Smooth muscle cell (in vitro differentiated cells): ENCODE results near the gene PPM1D. TPM values are rescaled to one million over a fixed set of nuclear protein-coding genes. Genes with fewer than 3 reads are reported as not detected.

Experiments used
- DNase-seq: peaks from one replicate; lab custom pipeline; 2025; ENCODE audit not compliant: unreplicated experiment; lab: John Stamatoyannopoulos, UW
- H2AFZ ChIP-seq: fragments of 200-600 bp; sonication (generic); 2 replicates; pipeline ENCODE4 v1.6.0; 2016; ENCODE audit warnings: antibody characterized with exemption, low read depth, mild to moderate bottlenecking
- H3F3A ChIP-seq: fragments of 200-600 bp; sonication (generic); 2 replicates; pipeline ENCODE4 v1.6.0; 2017; ENCODE audit warnings: antibody characterized with exemption, low read depth
- H3K27ac ChIP-seq: fragments of 200-600 bp; sonication (generic); 2 replicates; pipeline ENCODE4 v1.5.1; 2016; ENCODE audit warnings: low read depth, mild to moderate bottlenecking
- H3K27me3 ChIP-seq: fragments of 200-600 bp; sonication (generic); 2 replicates; pipeline ENCODE4 v1.6.1; 2016; ENCODE audit warnings: low read depth, mild to moderate bottlenecking
- H3K36me3 ChIP-seq: fragments of 200-600 bp; sonication (generic); 2 replicates; pipeline ENCODE4 v1.5.1; 2016; ENCODE audit warnings: low read depth
- H3K4me1 ChIP-seq: fragments of 200-600 bp; sonication (generic); 2 replicates; pipeline ENCODE4 v1.5.1; 2016; ENCODE audit warnings: low read depth
- H3K4me2 ChIP-seq: fragments of 200-600 bp; sonication (generic); 2 replicates; pipeline ENCODE4 v1.6.0; 2016; ENCODE audit warnings: mild to moderate bottlenecking
- H3K4me3 ChIP-seq: fragments of 200-600 bp; sonication (generic); 2 replicates; pipeline ENCODE4 v1.5.1; 2016; ENCODE audit warnings: mild to moderate bottlenecking
- H3K79me2 ChIP-seq: fragments of 200-600 bp; sonication (generic); 2 replicates; pipeline ENCODE4 v1.6.0; 2016; ENCODE audit warnings: low read depth, mild to moderate bottlenecking
- H3K9ac ChIP-seq: fragments of 200-600 bp; sonication (generic); 2 replicates; pipeline ENCODE4 v1.6.0; 2016; ENCODE audit warnings: low read depth
- H3K9me3 ChIP-seq: fragments of 200-600 bp; sonication (generic); replicated peaks from 2 replicates; pipeline ENCODE4 v1.5.1; 2016; ENCODE audit warnings: low read depth
- H4K20me1 ChIP-seq: fragments of 200-600 bp; sonication (generic); 2 replicates; pipeline ENCODE4 v1.6.0; 2016; ENCODE audit warnings: low read depth
- WGBS: methylation state at CpG from one replicate; pipeline ENCODE4 v1.1.7; 2016; ENCODE audit warnings: low lambda C conversion rate; 5-methylcytosine and 5-hydroxymethylcytosine counted together
- polyA plus RNA-seq: library from polyadenylated mRNA; unstranded; fragments of >200 nt; fragmentation: Nextera tagmentation; extraction: Ambion mirVana; gene quantifications from 2 replicates; pipeline ENCODE4 v1.2.1, GENCODE V29; 2016
- total RNA-seq: library from RNA; depleted of rRNA; stranded (reverse); fragments of >200 nt; gene quantifications from 2 replicates; pipeline ENCODE4 v1.2.3, GENCODE V29; 2014
- TF ChIP-seq, protein P1 (sequence below): fragments of 200-600 bp; sonication (generic); IDR thresholded peaks from 2 replicates; pipeline ENCODE4 v1.5.1; 2017; ENCODE audit warnings: borderline replicate concordance, mild to moderate bottlenecking, antibody characterized with exemption; ENCODE audit not compliant: insufficient read depth, poor library complexity, severe bottlenecking

Gene PPM1D
- total and polyA plus RNA-seq, 2 experiments from 2014 or later = 10.0 to 12.9 TPM

DNA sequence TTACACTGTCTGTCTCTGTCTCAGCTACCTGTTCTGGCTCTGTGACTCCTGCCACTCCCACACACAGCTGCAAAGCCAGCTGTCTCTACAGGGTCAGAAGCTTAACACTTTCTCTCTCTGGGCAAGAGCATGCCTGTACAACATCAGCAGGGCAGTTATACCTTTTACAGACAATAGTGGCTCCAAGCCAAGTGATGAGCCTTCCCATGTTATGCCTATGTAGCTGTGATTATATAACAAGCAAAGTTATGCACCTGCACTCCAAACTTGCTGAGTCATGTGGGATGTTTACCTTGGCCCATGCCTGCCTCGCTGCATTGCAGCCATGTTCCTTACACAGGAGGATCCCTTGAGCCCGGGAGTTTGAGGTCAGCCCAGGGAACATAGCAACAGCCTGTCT, 42.2 kb upstream of the PPM1D start:
- 90% methylated on average over 2 of the region's 2 CpGs for WGBS
- H3K27ac ChIP-seq = no peak overlapping the region
- peaks cover 8% of the 10 kb centered on the region for H3F3A ChIP-seq
- TF ChIP-seq, protein P1, sequence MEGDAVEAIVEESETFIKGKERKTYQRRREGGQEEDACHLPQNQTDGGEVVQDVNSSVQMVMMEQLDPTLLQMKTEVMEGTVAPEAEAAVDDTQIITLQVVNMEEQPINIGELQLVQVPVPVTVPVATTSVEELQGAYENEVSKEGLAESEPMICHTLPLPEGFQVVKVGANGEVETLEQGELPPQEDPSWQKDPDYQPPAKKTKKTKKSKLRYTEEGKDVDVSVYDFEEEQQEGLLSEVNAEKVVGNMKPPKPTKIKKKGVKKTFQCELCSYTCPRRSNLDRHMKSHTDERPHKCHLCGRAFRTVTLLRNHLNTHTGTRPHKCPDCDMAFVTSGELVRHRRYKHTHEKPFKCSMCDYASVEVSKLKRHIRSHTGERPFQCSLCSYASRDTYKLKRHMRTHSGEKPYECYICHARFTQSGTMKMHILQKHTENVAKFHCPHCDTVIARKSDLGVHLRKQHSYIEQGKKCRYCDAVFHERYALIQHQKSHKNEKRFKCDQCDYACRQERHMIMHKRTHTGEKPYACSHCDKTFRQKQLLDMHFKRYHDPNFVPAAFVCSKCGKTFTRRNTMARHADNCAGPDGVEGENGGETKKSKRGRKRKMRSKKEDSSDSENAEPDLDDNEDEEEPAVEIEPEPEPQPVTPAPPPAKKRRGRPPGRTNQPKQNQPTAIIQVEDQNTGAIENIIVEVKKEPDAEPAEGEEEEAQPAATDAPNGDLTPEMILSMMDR = no peak
- no peak overlapping the region for H3K9ac ChIP-seq
- H2AFZ ChIP-seq = no peak overlapping the region
- H3K9me3 ChIP-seq = no peaks in the 10 kb centered on the region
- H3K4me3 ChIP-seq = no peak overlapping the region
- H3K4me2 ChIP-seq = no peak overlapping the region
- H3K79me2 ChIP-seq = no peaks in the 10 kb centered on the region
- H3K4me1 ChIP-seq = no peaks in the 10 kb centered on the region
- H3K27me3 ChIP-seq = no peaks in the 10 kb centered on the region
- no peaks in the 10 kb centered on the region for H4K20me1 ChIP-seq
- H3K36me3 ChIP-seq = no peaks in the 10 kb centered on the region
- DNase-seq = no peak

DNA sequence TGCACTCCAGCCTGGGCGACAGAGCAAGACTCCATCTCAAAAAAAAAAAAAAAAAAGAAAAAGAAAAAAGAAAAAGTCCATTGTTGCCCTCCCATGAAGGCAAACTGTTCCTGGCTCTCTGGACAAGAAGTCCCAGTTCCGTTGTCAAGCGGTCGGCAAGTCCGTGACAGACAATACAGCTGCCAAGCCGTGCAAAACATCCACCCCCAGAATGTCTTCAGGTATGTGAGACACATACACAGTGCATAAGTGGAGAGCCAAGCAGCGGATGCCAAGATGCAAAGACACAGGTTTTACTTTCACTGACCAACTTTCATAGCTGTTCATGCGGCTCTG, 40.4 kb upstream of the PPM1D start:
- no peaks in the 10 kb centered on the region for H4K20me1 ChIP-seq
- H3K4me3 ChIP-seq = no peak overlapping the region
- no peak overlapping the region for H2AFZ ChIP-seq
- no peaks in the 10 kb centered on the region for H3K79me2 ChIP-seq
- H3F3A ChIP-seq = no peaks in the 10 kb centered on the region
- H3K36me3 ChIP-seq = no peaks in the 10 kb centered on the region
- H3K27ac ChIP-seq = no peak overlapping the region
- no peaks in the 10 kb centered on the region for H3K4me1 ChIP-seq
- no peak overlapping the region for H3K4me2 ChIP-seq
- TF ChIP-seq, protein P1 = no peak
- no peak for DNase-seq
- no peaks in the 10 kb centered on the region for H3K9me3 ChIP-seq
- H3K9ac ChIP-seq = no peak overlapping the region
- 93% methylated on average over 8 of the region's 8 CpGs for WGBS
- no peaks in the 10 kb centered on the region for H3K27me3 ChIP-seq

DNA sequence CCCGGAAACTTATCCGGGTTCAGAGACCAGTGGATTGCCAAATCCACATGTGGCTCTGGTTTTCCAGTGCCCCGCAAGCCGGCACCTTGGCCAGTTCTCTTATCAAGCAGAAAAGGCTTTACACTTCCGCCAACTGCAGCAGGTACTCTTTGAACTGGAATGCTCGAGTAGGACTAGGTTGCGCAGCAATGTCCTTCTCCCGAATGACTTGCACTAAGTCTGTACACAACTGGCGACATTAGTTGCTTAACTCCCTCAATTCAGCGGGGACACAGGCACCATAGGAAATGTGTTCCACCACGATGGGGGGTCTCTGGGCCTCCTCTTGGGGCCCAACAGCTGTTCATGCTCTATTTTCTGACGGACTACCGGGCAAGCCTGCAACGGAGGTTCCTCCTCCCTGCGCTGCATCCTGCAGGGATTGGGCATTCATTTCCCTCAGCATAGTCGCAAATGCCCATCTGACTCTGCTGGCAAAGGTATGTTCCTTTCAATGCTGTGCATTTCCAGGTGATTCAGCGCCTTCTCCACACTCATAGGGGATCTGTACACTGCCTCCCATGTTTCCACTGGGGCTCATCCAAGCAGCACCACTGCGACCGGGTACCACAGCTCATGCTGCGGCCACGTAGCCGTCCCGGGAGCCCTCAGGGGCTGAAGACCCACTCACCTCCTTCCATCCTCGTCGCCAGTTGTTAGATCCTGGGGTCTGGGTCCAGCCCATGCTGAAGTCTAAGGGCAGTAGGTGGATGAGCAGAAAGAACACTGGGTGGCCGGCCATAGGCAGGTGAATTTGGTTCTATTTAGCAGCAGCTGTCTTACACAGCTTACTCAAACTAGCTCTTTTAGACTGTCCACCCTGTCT, 39.8 kb upstream of the PPM1D start:
- H3F3A ChIP-seq = no peaks in the 10 kb centered on the region
- TF ChIP-seq, protein P1 = no peak
- no peak for DNase-seq
- no peaks in the 10 kb centered on the region for H3K36me3 ChIP-seq
- no peaks in the 10 kb centered on the region for H3K9me3 ChIP-seq
- no peak overlapping the region for H2AFZ ChIP-seq
- H3K4me1 ChIP-seq = no peaks in the 10 kb centered on the region
- no peak overlapping the region for H3K27ac ChIP-seq
- no peak overlapping the region for H3K4me2 ChIP-seq
- whole genome bisulfite sequencing = 94% methylated on average over 26 of the region's 26 CpGs
- no peaks in the 10 kb centered on the region for H4K20me1 ChIP-seq
- no peaks in the 10 kb centered on the region for H3K79me2 ChIP-seq
- no peak overlapping the region for H3K4me3 ChIP-seq
- H3K9ac ChIP-seq = no peak overlapping the region
- H3K27me3 ChIP-seq = no peaks in the 10 kb centered on the region

DNA sequence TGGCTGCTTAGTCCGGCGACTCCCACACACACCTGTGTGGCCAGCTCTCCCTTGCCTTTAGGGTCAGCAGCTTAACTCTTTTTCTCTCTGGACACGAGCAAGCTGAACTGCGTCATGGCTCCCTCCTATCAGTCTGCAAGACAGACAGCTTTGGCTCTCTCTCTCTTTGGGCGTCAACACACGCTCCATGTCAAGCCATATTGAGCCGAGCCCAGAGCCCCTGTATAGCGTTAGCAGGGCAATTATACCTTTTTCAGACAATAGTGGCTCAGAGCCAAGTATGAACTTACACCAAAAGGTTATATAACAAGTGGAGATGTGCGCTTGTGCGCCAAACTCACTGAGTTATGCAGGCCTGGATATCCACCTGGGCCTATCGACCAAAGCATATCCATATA, 39.1 kb upstream of the PPM1D start:
- DNase-seq = no peak
- no peak overlapping the region for H3K27ac ChIP-seq

More for the DNA sequence above, 39.1 kb upstream of the PPM1D start:
- H3K9ac ChIP-seq = no peak overlapping the region
- H3K9me3 ChIP-seq = no peaks in the 10 kb centered on the region
- H4K20me1 ChIP-seq = no peaks in the 10 kb centered on the region
- H3K79me2 ChIP-seq = no peaks in the 10 kb centered on the region
- H3K36me3 ChIP-seq = no peaks in the 10 kb centered on the region
- H3K4me3 ChIP-seq = no peak overlapping the region
- H3F3A ChIP-seq = no peaks in the 10 kb centered on the region
- no peak overlapping the region for H3K4me2 ChIP-seq
- H2AFZ ChIP-seq = no peak overlapping the region
- H3K4me1 ChIP-seq = no peaks in the 10 kb centered on the region
- 90% methylated on average over 11 of the region's 11 CpGs for WGBS
- TF ChIP-seq, protein P1 = no peak
- no peaks in the 10 kb centered on the region for H3K27me3 ChIP-seq
